ENCODE results near the gene DCTN3.

Gene DCTN3

DNA sequence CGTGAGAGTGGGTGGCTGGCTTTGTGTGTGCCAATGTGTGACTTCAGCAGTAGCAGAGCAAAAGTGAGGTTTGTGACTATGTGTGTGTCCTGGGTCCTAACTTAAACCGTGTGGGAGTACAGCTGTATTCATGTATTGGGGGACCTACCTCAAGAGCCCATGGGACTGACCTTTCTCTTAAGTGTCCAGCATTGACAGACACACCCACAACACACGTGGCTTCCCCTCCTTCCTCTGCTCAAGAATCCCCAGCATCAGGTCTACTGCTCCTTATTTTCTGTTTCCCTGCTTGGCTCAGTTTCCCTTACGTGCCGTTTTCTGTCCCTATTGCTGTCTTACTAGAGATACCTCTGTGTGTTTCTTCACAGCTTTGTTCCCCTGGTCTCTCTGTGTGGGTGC is 32.3 kb upstream of the DCTN3 start:
- TF ChIP-seq EZH2phosphoT487 (IDR thresholded peaks at IDR 0.05; ENCODE audit: borderline replicate concordance), result no peak
- TF ChIP-seq, protein P1, sequence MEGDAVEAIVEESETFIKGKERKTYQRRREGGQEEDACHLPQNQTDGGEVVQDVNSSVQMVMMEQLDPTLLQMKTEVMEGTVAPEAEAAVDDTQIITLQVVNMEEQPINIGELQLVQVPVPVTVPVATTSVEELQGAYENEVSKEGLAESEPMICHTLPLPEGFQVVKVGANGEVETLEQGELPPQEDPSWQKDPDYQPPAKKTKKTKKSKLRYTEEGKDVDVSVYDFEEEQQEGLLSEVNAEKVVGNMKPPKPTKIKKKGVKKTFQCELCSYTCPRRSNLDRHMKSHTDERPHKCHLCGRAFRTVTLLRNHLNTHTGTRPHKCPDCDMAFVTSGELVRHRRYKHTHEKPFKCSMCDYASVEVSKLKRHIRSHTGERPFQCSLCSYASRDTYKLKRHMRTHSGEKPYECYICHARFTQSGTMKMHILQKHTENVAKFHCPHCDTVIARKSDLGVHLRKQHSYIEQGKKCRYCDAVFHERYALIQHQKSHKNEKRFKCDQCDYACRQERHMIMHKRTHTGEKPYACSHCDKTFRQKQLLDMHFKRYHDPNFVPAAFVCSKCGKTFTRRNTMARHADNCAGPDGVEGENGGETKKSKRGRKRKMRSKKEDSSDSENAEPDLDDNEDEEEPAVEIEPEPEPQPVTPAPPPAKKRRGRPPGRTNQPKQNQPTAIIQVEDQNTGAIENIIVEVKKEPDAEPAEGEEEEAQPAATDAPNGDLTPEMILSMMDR (conservative IDR thresholded peaks at IDR 0.05; ENCODE audit: low read length), result no peak
- Histone ChIP-seq H4K20me1 (ENCODE audit: insufficient read depth, low read length, poor library complexity, severe bottlenecking) (peaks cover 13% of the 10 kb centered on the region), H3K4me2 (ENCODE audit: low read depth, low read length, poor library complexity, severe bottlenecking) (no peak overlapping the region), H3K9ac (ENCODE audit: low read depth, low read length, poor library complexity, severe bottlenecking) (no peak overlapping the region), H3K79me2 (ENCODE audit: insufficient read depth, low read length) (peaks cover 18% of the 10 kb centered on the region), H2AFZ (ENCODE audit: low read length) (no peak overlapping the region), H3K36me3 (ENCODE audit: insufficient read depth, low read length) (peaks cover 10% of the 10 kb centered on the region; the same call in 1 of the 2 replicates), H3K9me3 (ENCODE audit: insufficient read depth, low read depth, low read length) (no peaks in the 10 kb centered on the region), H3F3A (ENCODE audit: low read depth) (no peaks in the 10 kb centered on the region), H3K4me1 (ENCODE audit: insufficient read depth, low read length, poor library complexity, severe bottlenecking) (peaks cover 15% of the 10 kb centered on the region), H3K4me3 (ENCODE audit: low read length, poor library complexity, severe bottlenecking) (no peak overlapping the region), H3K27me3 (ENCODE audit: insufficient read depth, low read length, poor library complexity, severe bottlenecking) (no peaks in the 10 kb centered on the region), H3K9me2 (replicated peaks; ENCODE audit: low read depth, low read length) (no peaks in the 10 kb centered on the region)

DNA sequence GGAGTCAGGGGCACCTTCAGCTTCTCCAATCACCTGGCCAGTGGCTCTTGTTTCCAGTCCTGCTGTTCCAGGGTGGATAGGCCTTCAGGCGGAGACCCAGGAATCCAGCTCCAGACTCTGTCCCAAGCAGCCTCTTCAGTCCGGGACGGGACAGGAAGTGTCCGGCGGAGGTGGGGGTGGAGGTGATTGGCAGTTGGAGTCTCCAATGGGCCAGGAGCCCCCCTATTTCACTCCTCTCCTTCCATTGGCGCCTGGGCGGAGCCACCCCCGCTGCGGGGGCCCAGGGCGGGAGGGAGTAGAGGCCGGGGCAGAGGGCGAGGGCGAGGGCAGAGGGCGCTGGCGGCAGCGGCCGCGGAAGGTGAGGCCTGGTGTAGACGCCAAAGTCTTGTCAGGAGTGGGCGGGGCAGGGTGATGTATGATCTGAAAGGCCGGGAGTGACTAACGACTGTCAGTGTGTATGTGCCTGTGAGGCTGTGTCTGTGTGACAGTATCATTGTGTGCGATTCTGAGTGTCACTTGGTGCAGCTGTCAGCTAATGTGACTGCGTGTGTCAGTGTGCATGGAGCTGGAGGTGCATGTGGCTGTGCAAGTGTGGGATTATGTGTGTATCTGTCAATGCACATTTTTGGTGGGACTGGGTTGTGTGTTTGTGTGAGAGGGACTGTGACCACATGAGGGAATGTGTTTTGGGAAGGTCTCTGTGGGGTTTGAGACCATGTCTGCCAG is 31.7 kb upstream of the DCTN3 start, which contains the start of gene IL11RA:
Gene IL11RA (plus strand): TSS at position 310 of the 726 bp plus-strand sequence. CDS start 3,033 bp downstream, outside the sequence.
- Histone ChIP-seq H3K9ac (ENCODE audit: low read depth, low read length, poor library complexity, severe bottlenecking) (no peak within 1 kb of the TSS), H3K4me1 (ENCODE audit: insufficient read depth, low read length, poor library complexity, severe bottlenecking) (peaks cover 18% of the 10 kb centered on the region), H3K36me3 (ENCODE audit: insufficient read depth, low read length) (peaks cover 10% of the 10 kb centered on the region; the same call in 1 of the 2 replicates), H3K4me2 (ENCODE audit: low read depth, low read length, poor library complexity, severe bottlenecking) (no peak within 1 kb of the TSS), H3F3A (ENCODE audit: low read depth) (no peaks in the 10 kb centered on the region), H2AFZ (ENCODE audit: low read length) (no peak within 1 kb of the TSS), H3K9me2 (replicated peaks; ENCODE audit: low read depth, low read length) (no peaks in the 10 kb centered on the region), H3K27me3 (ENCODE audit: insufficient read depth, low read length, poor library complexity, severe bottlenecking) (no peaks in the 10 kb centered on the region), H3K9me3 (ENCODE audit: insufficient read depth, low read depth, low read length) (no peaks in the 10 kb centered on the region), H4K20me1 (ENCODE audit: insufficient read depth, low read length, poor library complexity, severe bottlenecking) (peaks cover 16% of the 10 kb centered on the region), H3K79me2 (ENCODE audit: insufficient read depth, low read length) (peaks cover 24% of the 10 kb centered on the region), H3K4me3 (ENCODE audit: low read length, poor library complexity, severe bottlenecking) (no peak within 1 kb of the TSS)
- no peak for TF ChIP-seq EZH2phosphoT487 (IDR thresholded peaks at IDR 0.05; ENCODE audit: borderline replicate concordance)

- Histone ChIP-seq H3K4me1 (ENCODE audit: insufficient read depth, low read length, poor library complexity, severe bottlenecking) (peaks cover 18% of the 10 kb centered on the region), H2AFZ (ENCODE audit: low read length) (no peak overlapping the region)
Measured at GRCh38 chr9:34651321-34651720, 31.0 kb upstream of the DCTN3 start.

More at GRCh38 chr9:34651321-34651720, 31.0 kb upstream of the DCTN3 start:
- no peak overlapping the region for H3K9ac ChIP-seq (ENCODE audit: low read depth, low read length, poor library complexity, severe bottlenecking)
- no peaks in the 10 kb centered on the region for H3K9me2 ChIP-seq (replicated peaks; ENCODE audit: low read depth, low read length)
- H3K27me3 ChIP-seq (ENCODE audit: insufficient read depth, low read length, poor library complexity, severe bottlenecking), result no peaks in the 10 kb centered on the region
- no peak overlapping the region for H3K4me3 ChIP-seq (ENCODE audit: low read length, poor library complexity, severe bottlenecking)
- no peaks in the 10 kb centered on the region for H3F3A ChIP-seq (ENCODE audit: low read depth)
- H3K9me3 ChIP-seq (ENCODE audit: insufficient read depth, low read depth, low read length), result no peaks in the 10 kb centered on the region
- H4K20me1 ChIP-seq (ENCODE audit: insufficient read depth, low read length, poor library complexity, severe bottlenecking), result peaks cover 16% of the 10 kb centered on the region
- H3K79me2 ChIP-seq (ENCODE audit: insufficient read depth, low read length), result peaks cover 24% of the 10 kb centered on the region
- H3K36me3 ChIP-seq (ENCODE audit: insufficient read depth, low read length), result peaks cover 10% of the 10 kb centered on the region; the same call in 1 of the 2 replicates
- TF ChIP-seq, protein P1 (conservative IDR thresholded peaks at IDR 0.05; ENCODE audit: low read length), result no peak
- no peak for TF ChIP-seq EZH2phosphoT487 (IDR thresholded peaks at IDR 0.05; ENCODE audit: borderline replicate concordance)
- no peak overlapping the region for H3K4me2 ChIP-seq (ENCODE audit: low read depth, low read length, poor library complexity, severe bottlenecking)
